ENCODE results near the gene TMIGD1. TPM values are rescaled to one million over a fixed set of nuclear protein-coding genes. Genes with fewer than 3 reads are reported as not detected.

TMIGD1 gene
- total and polyA plus RNA-seq, 2 experiments from 2014 or later, result not detected

DNA sequence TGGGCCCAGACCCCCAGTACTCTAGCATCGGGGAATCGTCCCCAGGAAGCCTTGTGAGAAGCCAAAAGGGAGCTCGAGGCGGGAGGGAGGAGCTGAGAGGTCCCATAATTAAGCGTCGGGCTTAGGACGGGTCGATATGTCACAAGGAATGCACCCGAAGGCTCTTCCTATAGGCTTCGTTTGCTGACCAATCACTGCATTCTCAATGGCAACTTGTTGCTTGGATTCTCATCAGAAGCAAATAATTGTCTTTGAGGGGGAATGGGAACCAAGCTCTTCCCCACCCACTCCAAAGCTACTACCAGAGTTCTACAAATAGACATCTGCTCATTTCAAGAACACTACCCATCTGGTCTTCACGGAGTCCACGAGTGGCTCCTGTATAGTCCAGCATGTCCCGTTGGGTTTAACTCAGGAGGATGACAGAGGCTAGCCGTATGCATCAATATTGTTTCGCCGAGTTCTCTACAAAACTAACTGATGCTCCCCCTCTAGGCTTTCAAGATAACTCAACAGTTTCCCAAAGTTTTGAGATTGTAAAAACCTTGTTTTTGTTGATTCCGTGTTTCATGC, 41.5 kb downstream of the TMIGD1 start:
- peak overlapping the region; percentile 68 for H3K4me3 Mint-ChIP-seq
- Histone ChIP-seq H3K36me3 (ENCODE audit: insufficient read depth) (peaks cover 10% of the 10 kb centered on the region; the same call in 1 of the 2 replicates), H3K27me3 (ENCODE audit: insufficient read depth) (peaks cover 17% of the 10 kb centered on the region; the same call in 1 of the 2 replicates), H3K27ac (ENCODE audit: low read depth) (no peak overlapping the region), H3F3A (replicated peaks; ENCODE audit: low read depth) (peaks cover 11% of the 10 kb centered on the region; the same call in 1 of the 2 replicates), H3K79me2 (replicated peaks; ENCODE audit: insufficient read depth) (peaks cover 21% of the 10 kb centered on the region), H3K4me1 (ENCODE audit: insufficient read depth) (peaks cover 9% of the 10 kb centered on the region; the same call in 1 of the 2 replicates), H4K20me1 (replicated peaks; ENCODE audit: insufficient read depth) (peaks cover 8% of the 10 kb centered on the region), H3K4me2 (peak overlapping the region; percentile 94), H3K9me2 (ENCODE audit: insufficient read depth) (no peaks in the 10 kb centered on the region), H3K4me3 (peak overlapping the region; percentile 94), H2AFZ (peak overlapping the region; percentile 80)
- TF ChIP-seq JUNB (IDR thresholded peaks at IDR 0.05; ENCODE audit: unreplicated experiment) (no peak), EZH2 (IDR thresholded peaks at IDR 0.05; ENCODE audit: low read depth, unreplicated experiment) (no peak), ZNF114 (CRISPR knock-in tag; IDR thresholded peaks at IDR 0.05) (no peak), EZH2phosphoT487 (IDR thresholded peaks at IDR 0.05; ENCODE audit: unreplicated experiment) (no peak), POLR2AphosphoS5 (IDR thresholded peaks at IDR 0.05; ENCODE audit: low read depth) (no peak), NANOG (IDR thresholded peaks at IDR 0.05; ENCODE audit: borderline replicate concordance) (no peak), ZNF331 (CRISPR knock-in tag; IDR thresholded peaks at IDR 0.05; ENCODE audit: low read depth) (no peak), CREB1 (CRISPR knock-in tag; IDR thresholded peaks at IDR 0.05; ENCODE audit: low read depth) (no peak), STAT1 (IDR thresholded peaks at IDR 0.05; ENCODE audit: unreplicated experiment) (no peak)
- TF ChIP-seq, protein P1, sequence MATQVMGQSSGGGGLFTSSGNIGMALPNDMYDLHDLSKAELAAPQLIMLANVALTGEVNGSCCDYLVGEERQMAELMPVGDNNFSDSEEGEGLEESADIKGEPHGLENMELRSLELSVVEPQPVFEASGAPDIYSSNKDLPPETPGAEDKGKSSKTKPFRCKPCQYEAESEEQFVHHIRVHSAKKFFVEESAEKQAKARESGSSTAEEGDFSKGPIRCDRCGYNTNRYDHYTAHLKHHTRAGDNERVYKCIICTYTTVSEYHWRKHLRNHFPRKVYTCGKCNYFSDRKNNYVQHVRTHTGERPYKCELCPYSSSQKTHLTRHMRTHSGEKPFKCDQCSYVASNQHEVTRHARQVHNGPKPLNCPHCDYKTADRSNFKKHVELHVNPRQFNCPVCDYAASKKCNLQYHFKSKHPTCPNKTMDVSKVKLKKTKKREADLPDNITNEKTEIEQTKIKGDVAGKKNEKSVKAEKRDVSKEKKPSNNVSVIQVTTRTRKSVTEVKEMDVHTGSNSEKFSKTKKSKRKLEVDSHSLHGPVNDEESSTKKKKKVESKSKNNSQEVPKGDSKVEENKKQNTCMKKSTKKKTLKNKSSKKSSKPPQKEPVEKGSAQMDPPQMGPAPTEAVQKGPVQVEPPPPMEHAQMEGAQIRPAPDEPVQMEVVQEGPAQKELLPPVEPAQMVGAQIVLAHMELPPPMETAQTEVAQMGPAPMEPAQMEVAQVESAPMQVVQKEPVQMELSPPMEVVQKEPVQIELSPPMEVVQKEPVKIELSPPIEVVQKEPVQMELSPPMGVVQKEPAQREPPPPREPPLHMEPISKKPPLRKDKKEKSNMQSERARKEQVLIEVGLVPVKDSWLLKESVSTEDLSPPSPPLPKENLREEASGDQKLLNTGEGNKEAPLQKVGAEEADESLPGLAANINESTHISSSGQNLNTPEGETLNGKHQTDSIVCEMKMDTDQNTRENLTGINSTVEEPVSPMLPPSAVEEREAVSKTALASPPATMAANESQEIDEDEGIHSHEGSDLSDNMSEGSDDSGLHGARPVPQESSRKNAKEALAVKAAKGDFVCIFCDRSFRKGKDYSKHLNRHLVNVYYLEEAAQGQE (IDR thresholded peaks at IDR 0.05; ENCODE audit: unreplicated experiment), result no peak
- H3K4me1 Mint-ChIP-seq, result peaks cover 6% of the 10 kb centered on the region; the same call in 2 of the 3 replicates
- H3K36me3 Mint-ChIP-seq (ENCODE audit: low read depth), result peaks cover 11% of the 10 kb centered on the region
- H3K9me3 Mint-ChIP-seq, result 0 out of 3 replicates have a peak, but pooled peaks cover 4% of the 10 kb centered on the region
- DNase-seq (ENCODE audit: low spot score), result peak; percentile 89
- no peak overlapping the region for H3K27ac Mint-ChIP-seq
- peaks cover 6% of the 10 kb centered on the region for H3K27me3 Mint-ChIP-seq (ENCODE audit: insufficient read depth, low read depth, poor library complexity)
- peak; percentile 76 for ATAC-seq

DNA sequence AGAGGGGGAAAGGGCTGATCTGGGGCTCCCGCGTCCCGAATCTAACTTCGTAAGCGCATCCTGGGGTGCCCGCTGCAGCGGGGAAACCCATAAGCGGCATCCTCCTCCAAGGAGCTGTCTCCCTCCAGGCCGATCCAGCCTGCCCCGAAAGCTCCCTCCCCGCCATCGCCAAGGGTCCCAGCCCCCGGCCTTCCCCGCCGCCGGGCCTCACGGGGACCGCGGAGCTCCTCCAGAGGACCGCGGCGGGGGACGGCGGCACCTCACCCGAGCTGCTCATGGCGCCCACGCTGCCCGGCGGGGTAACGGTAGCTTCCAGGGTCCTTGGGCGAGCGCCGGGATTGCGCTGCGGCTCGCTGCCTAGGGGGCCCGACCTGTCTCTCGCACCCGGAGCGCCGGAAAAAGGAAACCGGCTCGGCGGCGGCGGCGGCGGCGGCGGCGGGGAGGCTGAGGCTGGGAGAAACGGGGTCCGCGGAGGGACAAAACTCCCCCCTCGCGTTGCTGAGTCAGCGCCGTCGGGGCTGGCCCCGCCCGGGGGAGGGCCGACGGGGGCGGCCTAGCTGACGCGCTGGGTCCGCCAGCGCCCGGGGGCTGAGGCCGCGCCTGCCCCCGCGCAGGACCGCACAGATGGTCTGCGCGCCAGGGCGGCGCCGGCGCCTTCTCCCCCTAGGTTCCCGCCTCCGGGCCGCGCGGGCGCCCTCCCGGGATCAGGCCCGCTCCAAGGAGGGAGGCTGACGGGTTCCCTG, 42.1 kb downstream of the TMIGD1 start, which contains the start of gene BLMH:
TSS of gene BLMH (minus strand) at position 402 of the 743 bp plus-strand sequence. CDS start at position 277, 125 bp downstream.
- TF ChIP-seq CREB1 (CRISPR knock-in tag; IDR thresholded peaks at IDR 0.05; ENCODE audit: low read depth) (peak; percentile 62), EZH2phosphoT487 (IDR thresholded peaks at IDR 0.05; ENCODE audit: unreplicated experiment) (no peak), POLR2AphosphoS5 (IDR thresholded peaks at IDR 0.05; ENCODE audit: low read depth) (peak; percentile 66), JUNB (IDR thresholded peaks at IDR 0.05; ENCODE audit: unreplicated experiment) (no peak), STAT1 (IDR thresholded peaks at IDR 0.05; ENCODE audit: unreplicated experiment) (no peak)
- TF ChIP-seq, protein P2, sequence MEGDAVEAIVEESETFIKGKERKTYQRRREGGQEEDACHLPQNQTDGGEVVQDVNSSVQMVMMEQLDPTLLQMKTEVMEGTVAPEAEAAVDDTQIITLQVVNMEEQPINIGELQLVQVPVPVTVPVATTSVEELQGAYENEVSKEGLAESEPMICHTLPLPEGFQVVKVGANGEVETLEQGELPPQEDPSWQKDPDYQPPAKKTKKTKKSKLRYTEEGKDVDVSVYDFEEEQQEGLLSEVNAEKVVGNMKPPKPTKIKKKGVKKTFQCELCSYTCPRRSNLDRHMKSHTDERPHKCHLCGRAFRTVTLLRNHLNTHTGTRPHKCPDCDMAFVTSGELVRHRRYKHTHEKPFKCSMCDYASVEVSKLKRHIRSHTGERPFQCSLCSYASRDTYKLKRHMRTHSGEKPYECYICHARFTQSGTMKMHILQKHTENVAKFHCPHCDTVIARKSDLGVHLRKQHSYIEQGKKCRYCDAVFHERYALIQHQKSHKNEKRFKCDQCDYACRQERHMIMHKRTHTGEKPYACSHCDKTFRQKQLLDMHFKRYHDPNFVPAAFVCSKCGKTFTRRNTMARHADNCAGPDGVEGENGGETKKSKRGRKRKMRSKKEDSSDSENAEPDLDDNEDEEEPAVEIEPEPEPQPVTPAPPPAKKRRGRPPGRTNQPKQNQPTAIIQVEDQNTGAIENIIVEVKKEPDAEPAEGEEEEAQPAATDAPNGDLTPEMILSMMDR (conservative IDR thresholded peaks at IDR 0.05; ENCODE audit: low read depth in 2 of 2), result no peak
- H3K4me1 ChIP-seq (ENCODE audit: insufficient read depth), result peaks cover 9% of the 10 kb centered on the region; the same call in 1 of the 2 replicates
- peaks cover 17% of the 10 kb centered on the region; the same call in 1 of the 2 replicates for H3K27me3 ChIP-seq (ENCODE audit: insufficient read depth)
- H3K4me3 Mint-ChIP-seq, result peak within 1 kb of the TSS; percentile 90
- H3K36me3 ChIP-seq (ENCODE audit: insufficient read depth), result peaks cover 13% of the 10 kb centered on the region; the same call in 1 of the 2 replicates
- peaks cover 11% of the 10 kb centered on the region; the same call in 1 of the 2 replicates for H3F3A ChIP-seq (replicated peaks; ENCODE audit: low read depth)
- H3K9me3 Mint-ChIP-seq, result no peaks in the 10 kb centered on the region
- H3K9me2 ChIP-seq (ENCODE audit: insufficient read depth), result no peaks in the 10 kb centered on the region
- ATAC-seq, result peak; percentile 90
- peaks cover 8% of the 10 kb centered on the region for H4K20me1 ChIP-seq (replicated peaks; ENCODE audit: insufficient read depth)
- peak within 1 kb of the TSS; percentile 94 for H3K4me3 ChIP-seq
- H3K27ac ChIP-seq (ENCODE audit: low read depth), result no peak within 1 kb of the TSS
- peak within 1 kb of the TSS; percentile 94 for H3K4me2 ChIP-seq
- H2AFZ ChIP-seq, result peak within 1 kb of the TSS; percentile 80
- H3K27ac Mint-ChIP-seq, result no peak within 1 kb of the TSS; the same call in 1 of the 2 replicates
- DNase-seq (ENCODE audit: low spot score), result peak; percentile 80
- peaks cover 18% of the 10 kb centered on the region for H3K36me3 Mint-ChIP-seq (ENCODE audit: low read depth)
- H3K79me2 ChIP-seq (replicated peaks; ENCODE audit: insufficient read depth), result peaks cover 21% of the 10 kb centered on the region
- H3K27me3 Mint-ChIP-seq (ENCODE audit: insufficient read depth, low read depth, poor library complexity), result peaks cover 6% of the 10 kb centered on the region
- H3K4me1 Mint-ChIP-seq, result peaks cover 6% of the 10 kb centered on the region; the same call in 2 of the 3 replicates

Measured in GM23338 (cell line).